WI38 (cell line): ENCODE measurements around the gene FFAR1.

Experiments used
- H3K4me3 ChIP-seq: 2 replicates; pipeline ENCODE4 v1.5.1; 2011; ENCODE audit warnings: low read depth, mild to moderate bottlenecking, control low read depth, low read length
- TF ChIP-seq, protein P1 (sequence below): IDR thresholded peaks from 2 replicates; pipeline ENCODE4 v1.5.1; 2012; ENCODE audit warnings: low read depth, mild to moderate bottlenecking, control low read depth, low read length

FFAR1 gene

DNA sequence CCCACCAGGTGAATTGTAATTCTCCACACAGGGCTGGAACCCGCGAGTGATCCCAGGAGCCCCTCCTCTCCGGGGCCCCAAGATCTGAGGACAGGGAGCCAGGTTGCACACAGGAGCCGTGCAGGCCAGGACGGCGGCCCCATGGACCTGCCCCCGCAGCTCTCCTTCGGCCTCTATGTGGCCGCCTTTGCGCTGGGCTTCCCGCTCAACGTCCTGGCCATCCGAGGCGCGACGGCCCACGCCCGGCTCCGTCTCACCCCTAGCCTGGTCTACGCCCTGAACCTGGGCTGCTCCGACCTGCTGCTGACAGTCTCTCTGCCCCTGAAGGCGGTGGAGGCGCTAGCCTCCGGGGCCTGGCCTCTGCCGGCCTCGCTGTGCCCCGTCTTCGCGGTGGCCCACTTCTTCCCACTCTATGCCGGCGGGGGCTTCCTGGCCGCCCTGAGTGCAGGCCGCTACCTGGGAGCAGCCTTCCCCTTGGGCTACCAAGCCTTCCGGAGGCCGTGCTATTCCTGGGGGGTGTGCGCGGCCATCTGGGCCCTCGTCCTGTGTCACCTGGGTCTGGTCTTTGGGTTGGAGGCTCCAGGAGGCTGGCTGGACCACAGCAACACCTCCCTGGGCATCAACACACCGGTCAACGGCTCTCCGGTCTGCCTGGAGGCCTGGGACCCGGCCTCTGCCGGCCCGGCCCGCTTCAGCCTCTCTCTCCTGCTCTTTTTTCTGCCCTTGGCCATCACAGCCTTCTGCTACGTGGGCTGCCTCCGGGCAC is 3.9 kb downstream of the FFAR1 start:
- H3K4me3 ChIP-seq = no peak overlapping the region
- TF ChIP-seq, protein P1, sequence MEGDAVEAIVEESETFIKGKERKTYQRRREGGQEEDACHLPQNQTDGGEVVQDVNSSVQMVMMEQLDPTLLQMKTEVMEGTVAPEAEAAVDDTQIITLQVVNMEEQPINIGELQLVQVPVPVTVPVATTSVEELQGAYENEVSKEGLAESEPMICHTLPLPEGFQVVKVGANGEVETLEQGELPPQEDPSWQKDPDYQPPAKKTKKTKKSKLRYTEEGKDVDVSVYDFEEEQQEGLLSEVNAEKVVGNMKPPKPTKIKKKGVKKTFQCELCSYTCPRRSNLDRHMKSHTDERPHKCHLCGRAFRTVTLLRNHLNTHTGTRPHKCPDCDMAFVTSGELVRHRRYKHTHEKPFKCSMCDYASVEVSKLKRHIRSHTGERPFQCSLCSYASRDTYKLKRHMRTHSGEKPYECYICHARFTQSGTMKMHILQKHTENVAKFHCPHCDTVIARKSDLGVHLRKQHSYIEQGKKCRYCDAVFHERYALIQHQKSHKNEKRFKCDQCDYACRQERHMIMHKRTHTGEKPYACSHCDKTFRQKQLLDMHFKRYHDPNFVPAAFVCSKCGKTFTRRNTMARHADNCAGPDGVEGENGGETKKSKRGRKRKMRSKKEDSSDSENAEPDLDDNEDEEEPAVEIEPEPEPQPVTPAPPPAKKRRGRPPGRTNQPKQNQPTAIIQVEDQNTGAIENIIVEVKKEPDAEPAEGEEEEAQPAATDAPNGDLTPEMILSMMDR = no peak

DNA sequence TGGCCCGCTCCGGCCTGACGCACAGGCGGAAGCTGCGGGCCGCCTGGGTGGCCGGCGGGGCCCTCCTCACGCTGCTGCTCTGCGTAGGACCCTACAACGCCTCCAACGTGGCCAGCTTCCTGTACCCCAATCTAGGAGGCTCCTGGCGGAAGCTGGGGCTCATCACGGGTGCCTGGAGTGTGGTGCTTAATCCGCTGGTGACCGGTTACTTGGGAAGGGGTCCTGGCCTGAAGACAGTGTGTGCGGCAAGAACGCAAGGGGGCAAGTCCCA is 4.4 kb downstream of the FFAR1 start:
- TF ChIP-seq, protein P1 = no peak
- no peak overlapping the region for H3K4me3 ChIP-seq

DNA sequence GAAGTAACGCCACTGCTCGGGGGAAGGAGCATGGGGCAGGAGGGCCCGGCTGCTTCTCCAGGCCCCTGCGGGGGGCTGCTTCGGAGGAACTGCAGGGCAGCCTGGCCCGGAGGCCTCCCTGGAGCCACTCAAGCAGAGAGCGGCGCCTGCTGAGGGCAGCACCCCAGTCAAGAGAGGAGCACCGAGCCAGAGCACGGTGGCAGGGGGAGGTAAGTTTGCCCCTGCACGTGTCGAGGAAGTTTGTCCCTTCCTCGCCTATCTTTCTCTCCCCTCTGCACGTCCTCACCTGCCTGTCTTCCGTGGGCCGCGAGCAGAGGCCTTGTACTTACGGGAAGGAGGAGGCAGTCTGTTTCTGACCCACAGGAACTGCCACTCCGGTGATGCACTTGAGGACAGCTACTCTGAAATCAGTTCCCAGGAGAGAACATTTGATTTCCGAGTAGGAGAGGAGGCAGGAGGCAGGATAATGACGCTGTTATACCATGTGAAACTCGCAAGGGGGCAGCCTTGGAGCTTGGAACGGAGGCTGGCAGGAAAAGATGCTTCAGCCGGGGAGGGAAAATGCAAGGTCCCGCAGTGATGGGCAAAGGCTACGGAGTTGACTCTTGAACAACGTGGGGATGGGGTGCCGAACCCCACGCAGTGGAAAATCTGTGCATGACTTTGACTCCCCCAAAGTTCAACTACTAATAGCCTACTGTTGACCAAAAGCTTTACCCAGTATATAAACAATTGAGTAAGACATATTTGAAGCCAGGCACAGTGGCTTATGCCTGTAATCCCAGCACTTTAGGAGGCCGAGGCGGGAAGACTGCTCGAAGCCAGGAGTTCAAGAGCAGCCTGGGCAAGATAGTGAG is 5.0 kb downstream of the FFAR1 start:
- TF ChIP-seq, protein P1 = peak; percentile 72
- H3K4me3 ChIP-seq = no peak overlapping the region

DNA sequence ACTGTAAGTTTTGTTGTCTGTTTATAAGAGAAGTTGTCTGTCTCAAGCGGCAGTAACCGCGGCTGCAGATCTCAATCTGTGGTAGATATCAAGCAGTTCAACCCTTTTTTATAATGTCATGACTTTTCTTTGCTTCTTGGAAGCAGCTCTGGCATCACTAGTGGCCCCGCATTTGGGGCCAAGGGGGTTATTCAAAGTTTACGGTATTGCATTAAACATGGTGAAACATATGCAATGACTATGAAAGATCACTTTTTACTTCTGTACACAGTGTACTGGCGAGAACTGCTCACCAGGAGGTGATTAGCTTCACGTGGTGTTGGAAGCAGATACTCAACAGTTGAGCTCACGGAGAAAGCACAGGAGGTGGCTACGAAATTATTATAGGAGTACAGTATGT is 5.9 kb downstream of the FFAR1 start:
- TF ChIP-seq, protein P1 = no peak
- no peak overlapping the region for H3K4me3 ChIP-seq

DNA sequence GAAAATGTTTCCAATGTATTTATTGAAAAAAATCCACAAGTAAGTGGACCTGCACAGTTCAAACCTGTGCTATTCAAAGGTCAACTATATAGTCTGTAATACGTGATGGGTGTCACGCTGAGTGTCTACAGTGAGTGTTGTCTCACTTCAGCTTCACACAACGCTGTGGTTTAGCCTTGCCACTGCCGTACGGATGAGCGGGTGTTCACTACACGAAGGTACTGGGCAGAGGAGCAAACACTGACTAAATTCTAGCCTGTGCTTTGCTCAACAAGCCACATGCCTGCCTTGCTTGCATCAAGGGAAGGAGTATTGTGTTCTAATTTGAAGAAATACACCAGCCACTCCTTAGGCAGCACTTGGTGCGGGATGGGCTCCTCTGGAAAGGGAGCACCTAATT is 7.2 kb downstream of the FFAR1 start:
- no peak overlapping the region for H3K4me3 ChIP-seq
- TF ChIP-seq, protein P1 = no peak

DNA sequence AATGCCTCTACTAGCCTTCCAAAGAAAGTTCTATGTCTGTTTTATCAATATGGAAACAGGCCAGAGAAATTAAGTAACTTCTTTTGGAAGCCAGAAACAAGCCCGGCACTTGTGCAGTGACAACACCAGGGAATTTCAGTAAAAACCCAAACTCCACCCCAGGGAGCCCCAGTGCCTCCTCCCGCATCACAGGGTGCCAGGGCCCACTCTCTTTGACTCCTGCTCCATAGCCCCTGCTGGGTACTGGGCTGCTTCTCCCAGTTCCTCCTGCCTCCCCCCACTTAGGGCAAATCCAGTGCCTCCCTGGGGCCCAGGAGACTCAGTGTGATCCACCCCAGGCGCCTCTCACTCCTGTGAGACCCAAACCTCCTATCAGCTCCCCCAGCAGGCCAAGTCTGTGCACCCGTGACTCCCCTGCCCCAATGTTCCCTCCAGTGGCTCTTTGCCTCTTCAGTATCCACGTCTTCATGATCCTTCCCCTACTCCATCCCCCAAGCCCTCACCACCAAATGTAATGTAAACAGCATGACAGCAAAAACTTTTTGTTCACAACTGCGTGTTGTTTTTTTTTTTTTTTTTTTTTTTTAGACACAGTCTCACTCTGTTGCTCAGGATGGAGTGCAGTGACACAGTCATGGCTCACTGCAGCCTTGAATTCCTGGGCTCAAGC is 8.2 kb downstream of the FFAR1 start:
- H3K4me3 ChIP-seq = no peak overlapping the region
- TF ChIP-seq, protein P1 = no peak
